GM21515 (cell line): ENCODE results near the gene EEPD1.
"Not testable (repeated sequence)": the region's sequence is repeated elsewhere in the genome, so short reads cannot be mapped to it uniquely, and the experiment has no call there.

Experiments
- ATAC-seq: cut with Tn5 transposase; IDR thresholded peaks from one replicate; pipeline ENCODE4 v1.9.1; 2021; ENCODE audit not compliant: unreplicated experiment

Gene EEPD1

GRCh38 chr7:36249091-36249490 is 96.0 kb downstream of the EEPD1 start:
- ATAC-seq, result no peak

GRCh38 chr7:36253699-36254098 is 100.6 kb downstream of the EEPD1 start:
- ATAC-seq, result no peak

GRCh38 chr7:36258510-36259259 is 105.6 kb downstream of the EEPD1 start:
- not testable (repeated sequence) for ATAC-seq

GRCh38 chr7:36260481-36260880 is 107.4 kb downstream of the EEPD1 start:
- peak; percentile 59 for ATAC-seq

- no peak for ATAC-seq
Measured at GRCh38 chr7:36261019-36261754, 108.1 kb downstream of the EEPD1 start.

- no peak for ATAC-seq
Measured at GRCh38 chr7:36262309-36263094, 109.4 kb downstream of the EEPD1 start.

- ATAC-seq, result no peak
Measured at GRCh38 chr7:36263095-36263484, 110.0 kb downstream of the EEPD1 start.

GRCh38 chr7:36264123-36264801 is 111.2 kb downstream of the EEPD1 start:
- ATAC-seq, result peak; percentile 54

- no peak for ATAC-seq
Measured at GRCh38 chr7:36264913-36265516, 112.0 kb downstream of the EEPD1 start.

- ATAC-seq, result no peak
Measured at GRCh38 chr7:36265680-36266079, 112.6 kb downstream of the EEPD1 start.

- ATAC-seq, result no peak
Measured at GRCh38 chr7:36266190-36266589, 113.1 kb downstream of the EEPD1 start.

GRCh38 chr7:36266683-36267082 is 113.6 kb downstream of the EEPD1 start:
- ATAC-seq, result no peak

- peak; percentile 59 for ATAC-seq
Measured at GRCh38 chr7:36272211-36272566, 119.1 kb downstream of the EEPD1 start.

GRCh38 chr7:36272567-36273269 is 119.7 kb downstream of the EEPD1 start:
- peak; percentile 16 for ATAC-seq

GRCh38 chr7:36273836-36274235 is 120.8 kb downstream of the EEPD1 start:
- no peak for ATAC-seq

GRCh38 chr7:36275735-36276284 is 122.8 kb downstream of the EEPD1 start:
- no peak for ATAC-seq

GRCh38 chr7:36276428-36277248 is 123.6 kb downstream of the EEPD1 start:
- ATAC-seq, result no peak

GRCh38 chr7:36277249-36277542 is 124.1 kb downstream of the EEPD1 start:
- no peak for ATAC-seq

- ATAC-seq, result no peak
Measured at GRCh38 chr7:36278069-36278619, 125.1 kb downstream of the EEPD1 start.
